NB4 (cell line): ENCODE data around the gene ARHGEF18.

Experiments
- MYC ChIP-seq: IDR thresholded peaks from 2 replicates; pipeline ENCODE4 v1.6.1; 2011; ENCODE audit warnings: low read depth, low read length
- POLR2A ChIP-seq: IDR thresholded peaks from 2 replicates; pipeline ENCODE4 v1.6.1; 2011; ENCODE audit warnings: mild to moderate bottlenecking; ENCODE audit not compliant: insufficient read length; ENCODE audit errors: extremely low read depth
- TF ChIP-seq, protein P1 (sequence below): IDR thresholded peaks from one replicate; pipeline ENCODE4 v1.5.1; 2012; ENCODE audit warnings: low read depth, low read length

DNA sequence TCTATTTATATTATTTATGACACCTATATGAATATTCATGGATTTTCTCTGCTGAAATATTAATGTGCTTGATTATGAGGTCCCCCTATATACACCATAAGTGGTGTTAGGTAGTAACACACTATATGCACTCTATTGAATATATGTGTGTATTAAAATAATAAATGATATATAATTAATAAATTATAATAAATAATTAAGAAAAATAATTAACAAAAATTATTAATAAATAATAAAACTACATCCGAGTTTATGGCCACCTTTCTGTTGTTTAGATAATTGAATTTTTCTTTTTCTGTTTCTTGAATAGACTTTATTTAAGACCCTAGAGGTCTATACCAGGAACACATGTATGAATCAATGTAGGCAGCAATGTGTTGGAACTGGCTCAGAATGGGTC lies 20.9 kb upstream of the ARHGEF18 start:
- TF ChIP-seq, protein P1, sequence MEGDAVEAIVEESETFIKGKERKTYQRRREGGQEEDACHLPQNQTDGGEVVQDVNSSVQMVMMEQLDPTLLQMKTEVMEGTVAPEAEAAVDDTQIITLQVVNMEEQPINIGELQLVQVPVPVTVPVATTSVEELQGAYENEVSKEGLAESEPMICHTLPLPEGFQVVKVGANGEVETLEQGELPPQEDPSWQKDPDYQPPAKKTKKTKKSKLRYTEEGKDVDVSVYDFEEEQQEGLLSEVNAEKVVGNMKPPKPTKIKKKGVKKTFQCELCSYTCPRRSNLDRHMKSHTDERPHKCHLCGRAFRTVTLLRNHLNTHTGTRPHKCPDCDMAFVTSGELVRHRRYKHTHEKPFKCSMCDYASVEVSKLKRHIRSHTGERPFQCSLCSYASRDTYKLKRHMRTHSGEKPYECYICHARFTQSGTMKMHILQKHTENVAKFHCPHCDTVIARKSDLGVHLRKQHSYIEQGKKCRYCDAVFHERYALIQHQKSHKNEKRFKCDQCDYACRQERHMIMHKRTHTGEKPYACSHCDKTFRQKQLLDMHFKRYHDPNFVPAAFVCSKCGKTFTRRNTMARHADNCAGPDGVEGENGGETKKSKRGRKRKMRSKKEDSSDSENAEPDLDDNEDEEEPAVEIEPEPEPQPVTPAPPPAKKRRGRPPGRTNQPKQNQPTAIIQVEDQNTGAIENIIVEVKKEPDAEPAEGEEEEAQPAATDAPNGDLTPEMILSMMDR, result no peak
- TF ChIP-seq MYC (no peak), POLR2A (no peak)
